ENCODE measurements around the gene NNT.
"Not testable (repeated sequence)": the region's sequence is repeated elsewhere in the genome, so short reads cannot be mapped to it uniquely, and the experiment has no call there.

Gene NNT

DNA sequence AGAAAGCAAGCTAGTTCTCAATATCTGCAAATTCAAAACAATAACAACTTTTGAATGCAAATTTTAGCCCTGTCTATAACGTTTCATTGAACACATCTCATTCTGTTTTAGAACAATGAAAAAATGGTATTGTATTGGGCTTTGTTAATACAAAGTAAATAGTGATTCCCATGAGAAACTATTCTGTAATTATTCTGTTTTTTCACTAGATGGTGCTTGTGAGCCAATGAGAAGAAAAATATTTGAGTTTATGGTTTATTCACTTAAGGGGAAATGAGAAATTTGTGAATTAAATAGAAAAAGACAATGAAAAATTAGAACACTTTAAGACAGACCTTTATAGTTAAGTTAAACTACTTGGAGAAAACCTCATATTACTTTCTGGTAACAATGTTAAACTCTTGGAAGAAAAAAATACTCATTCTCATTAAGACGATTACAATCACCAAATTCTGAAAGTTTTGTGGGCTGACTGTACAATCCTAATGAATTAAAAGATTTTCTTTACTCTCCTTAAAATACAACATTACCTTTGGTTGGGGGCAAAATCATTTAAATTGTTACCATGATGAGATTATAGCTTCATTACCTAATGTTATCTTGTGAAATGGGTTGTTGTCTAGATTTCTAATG is 127.0 kb downstream of the NNT start:
- POLR2A ChIA-PET (ENCODE audit: low non-redundant PET), result no interaction called here
- CTCF ChIA-PET, result interaction anchor here (0.5 to 2.6 kb wide), 8 partner anchors 36 to 1875 kb away, joined by 3 to 23 read pairs (median 3); no protein-coding TSS in a partner anchor

GRCh38 chr5:43730832-43731342 is 127.9 kb downstream of the NNT start:
- H3K27ac ChIP-seq, result no peak overlapping the region
- DNase-seq (ENCODE audit: low spot score), result no peak
- ChIA-PET POLR2A (ENCODE audit: low non-redundant PET) (interaction anchor here (0.7 kb wide), 1 partner anchor 608 kb away, joined by 3 read pairs; no protein-coding TSS in a partner anchor), CTCF (interaction anchor here (0.5 to 2.6 kb wide), 7 partner anchors 15 to 724 kb away, joined by 3 to 23 read pairs (median 4); no protein-coding TSS in a partner anchor)
- TF ChIP-seq CTCF (conservative IDR thresholded peaks at IDR 0.05; ENCODE audit: low read depth), result no peak

More for the DNA sequence above, 127.0 kb downstream of the NNT start:
- peak; percentile 87 for TF ChIP-seq CTCF (conservative IDR thresholded peaks at IDR 0.05; ENCODE audit: low read depth)
- no peak overlapping the region for H3K27ac ChIP-seq
- no peak for DNase-seq (ENCODE audit: low spot score)

- no peak for DNase-seq (ENCODE audit: low spot score)
- CTCF ChIA-PET, result interaction anchor here (0.6 to 2.6 kb wide), 2 partner anchors 15 to 601 kb away, joined by 4 to 23 read pairs; no protein-coding TSS in a partner anchor
- no peak for TF ChIP-seq CTCF (conservative IDR thresholded peaks at IDR 0.05; ENCODE audit: low read depth)
- H3K27ac ChIP-seq, result no peak overlapping the region
- POLR2A ChIA-PET (ENCODE audit: low non-redundant PET), result no interaction called here
These were observed 128.6 kb downstream of the NNT start for GRCh38 chr5:43731573-43731972.

DNA sequence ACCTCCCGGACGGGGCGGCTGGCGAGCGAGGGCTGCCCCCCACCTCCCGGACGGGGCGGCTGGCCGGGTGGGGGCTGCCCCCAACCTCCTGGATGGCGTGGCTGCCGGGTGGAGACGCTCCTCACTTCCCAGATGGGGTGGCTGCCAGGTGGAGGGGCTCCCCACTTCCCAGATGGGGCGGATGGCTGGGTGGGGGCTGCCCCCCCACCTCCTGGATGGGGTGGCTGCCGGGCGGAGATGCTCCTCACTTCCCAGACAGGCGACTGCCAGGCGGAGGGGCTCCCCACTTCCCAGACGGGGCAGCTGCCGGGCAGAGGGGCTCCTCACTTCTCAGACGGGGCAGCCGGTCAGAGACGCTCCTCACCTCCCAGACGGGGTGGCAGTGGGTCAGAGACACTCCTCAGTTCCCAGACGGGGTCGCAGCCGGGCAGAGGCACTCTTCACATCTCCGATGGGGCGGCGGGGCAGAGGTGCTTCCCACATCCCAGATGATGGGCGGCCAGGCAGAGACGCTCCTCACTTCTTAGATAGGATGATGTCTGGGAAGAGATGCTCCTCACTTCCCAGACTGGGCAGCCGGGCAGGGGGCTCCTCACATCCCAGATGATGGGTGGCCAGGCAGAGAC is 143.1 kb downstream of the NNT start:
- H3K27ac ChIP-seq; DNase-seq (ENCODE audit: low spot score); CTCF ChIA-PET; POLR2A ChIA-PET (ENCODE audit: low non-redundant PET): not testable (repeated sequence)

- DNase-seq (ENCODE audit: low spot score), result no peak
- H3K27ac ChIP-seq, result no peak overlapping the region
- no peak for TF ChIP-seq CTCF (conservative IDR thresholded peaks at IDR 0.05; ENCODE audit: low read depth)
- POLR2A ChIA-PET (ENCODE audit: low non-redundant PET), result no interaction called here
- CTCF ChIA-PET, result no interaction called here
These were observed 147.8 kb downstream of the NNT start for GRCh38 chr5:43750809-43751208.

DNA sequence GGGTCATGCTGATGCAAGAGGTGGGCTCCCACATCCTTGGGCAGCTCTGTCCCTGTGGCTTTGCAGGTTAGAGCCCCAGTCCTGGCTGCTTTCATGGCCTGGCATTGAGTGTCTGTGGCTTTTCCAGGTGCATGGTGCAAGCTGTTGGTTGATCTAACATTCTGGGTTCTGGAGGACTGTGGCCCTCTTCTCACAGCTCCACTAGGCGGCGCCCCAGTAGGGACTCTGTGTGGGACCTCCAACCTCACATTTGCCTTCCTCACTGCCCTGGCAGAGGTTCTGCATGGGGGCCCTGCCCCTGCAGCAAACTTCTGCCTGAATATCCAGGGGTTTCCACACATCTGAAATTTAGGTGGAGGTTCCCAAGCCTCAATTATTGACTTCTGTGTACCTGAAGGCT is 150.1 kb downstream of the NNT start:
- CTCF ChIA-PET, result no interaction called here
- no peak for DNase-seq (ENCODE audit: low spot score)
- no peak for TF ChIP-seq CTCF (conservative IDR thresholded peaks at IDR 0.05; ENCODE audit: low read depth)
- POLR2A ChIA-PET (ENCODE audit: low non-redundant PET), result no interaction called here
- no peak overlapping the region for H3K27ac ChIP-seq

Measured in RWPE1 (cell line).